ENCODE measurements around the gene TMEM63A.

- TF ChIP-seq CTCF (IDR thresholded peaks at IDR 0.05) (no peak), EZH2 (IDR thresholded peaks at IDR 0.05) (no peak), EZH2phosphoT487 (IDR thresholded peaks at IDR 0.05) (no peak)
These were observed 67.8 kb downstream of the TMEM63A start for GRCh38 chr1:225814381-225814780.
